ENCODE measurements around the gene HEATR1.

- TF ChIP-seq POLR2A (IDR thresholded peaks at IDR 0.05) (no peak), CTCF (IDR thresholded peaks at IDR 0.05) (no peak)
Measured at GRCh38 chr1:236552901-236553300, 51.4 kb downstream of the HEATR1 start.

Data from testis (tissue), 2 donors.